ENCODE results near the gene RFT1.

DNA sequence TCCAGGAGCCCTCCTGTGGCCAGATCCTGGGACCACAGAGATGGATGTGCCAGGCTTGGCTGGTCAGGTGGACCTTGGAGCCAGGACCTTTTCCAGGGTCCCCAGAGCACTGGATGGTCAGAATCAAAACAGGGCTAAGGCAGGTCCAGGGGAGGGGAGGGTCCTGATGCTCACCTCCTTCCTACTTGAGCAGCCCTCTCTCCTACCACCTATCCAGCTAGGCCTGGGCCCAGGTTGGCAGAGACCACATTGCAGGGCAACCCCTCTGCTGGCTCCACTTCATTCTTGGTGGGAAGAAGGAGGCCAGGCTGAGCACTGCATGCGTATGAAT, 55.9 kb downstream of the RFT1 start:
- TF ChIP-seq SMC3 (IDR thresholded peaks at IDR 0.05; ENCODE audit: low read length) (no peak), ZNF672 (CRISPR knock-in tag; IDR thresholded peaks at IDR 0.05) (no peak), FOSL1 (CRISPR knock-in tag; IDR thresholded peaks at IDR 0.05; ENCODE audit: borderline replicate concordance) (no peak), SP1 (IDR thresholded peaks at IDR 0.05) (no peak), SP1 (CRISPR knock-in tag; IDR thresholded peaks at IDR 0.05) (no peak)
- TF ChIP-seq, protein P1, sequence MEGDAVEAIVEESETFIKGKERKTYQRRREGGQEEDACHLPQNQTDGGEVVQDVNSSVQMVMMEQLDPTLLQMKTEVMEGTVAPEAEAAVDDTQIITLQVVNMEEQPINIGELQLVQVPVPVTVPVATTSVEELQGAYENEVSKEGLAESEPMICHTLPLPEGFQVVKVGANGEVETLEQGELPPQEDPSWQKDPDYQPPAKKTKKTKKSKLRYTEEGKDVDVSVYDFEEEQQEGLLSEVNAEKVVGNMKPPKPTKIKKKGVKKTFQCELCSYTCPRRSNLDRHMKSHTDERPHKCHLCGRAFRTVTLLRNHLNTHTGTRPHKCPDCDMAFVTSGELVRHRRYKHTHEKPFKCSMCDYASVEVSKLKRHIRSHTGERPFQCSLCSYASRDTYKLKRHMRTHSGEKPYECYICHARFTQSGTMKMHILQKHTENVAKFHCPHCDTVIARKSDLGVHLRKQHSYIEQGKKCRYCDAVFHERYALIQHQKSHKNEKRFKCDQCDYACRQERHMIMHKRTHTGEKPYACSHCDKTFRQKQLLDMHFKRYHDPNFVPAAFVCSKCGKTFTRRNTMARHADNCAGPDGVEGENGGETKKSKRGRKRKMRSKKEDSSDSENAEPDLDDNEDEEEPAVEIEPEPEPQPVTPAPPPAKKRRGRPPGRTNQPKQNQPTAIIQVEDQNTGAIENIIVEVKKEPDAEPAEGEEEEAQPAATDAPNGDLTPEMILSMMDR (CRISPR knock-in tag; IDR thresholded peaks at IDR 0.05) = no peak; the same call in 1 of the 2 replicates
